Endothelial cell of umbilical vein (primary cell): ENCODE results near the gene ROPN1L. TPM values are rescaled to one million over a fixed set of nuclear protein-coding genes. Genes with fewer than 3 reads are reported as not detected.

ENCODE experiments used
- BruUV-seq: library from RNA; stranded (reverse); fragments of 400-500 nt; replicated peaks from 2 replicates; lab custom pipeline; 2021; lab: Mats Ljungman, UMichigan
- CTCF ChIA-PET: fragments of 300-600, 350-600 bp; sonication (Branson Sonifier 250); formaldehyde crosslinking; loops from one replicate; lab custom pipeline; 2021; ENCODE audit warnings: antibody characterized with exemption, inconsistent platforms; lab: Charles Lee
- POLR2A ChIA-PET: fragments of 300-600, 350-600 bp; sonication (Branson Sonifier 250); formaldehyde crosslinking; loops from one replicate; lab custom pipeline; 2021; ENCODE audit warnings: antibody characterized with exemption, inconsistent platforms; lab: Charles Lee
- DNase-seq: peaks from one replicate; pipeline ENCODE4 v3.0.0-alpha.2; 2011; ENCODE audit warnings: low read depth, low spot score
- FAIRE-seq: peaks from 2 replicates; lab custom pipeline; 2011; peaks lifted over from hg19 to GRCh38; lab: Jason Lieb, UNC
- H2AFZ ChIP-seq: 2 replicates; pipeline ENCODE4 v1.6.0; 2012; ENCODE audit warnings: low read depth, low read length, control low read depth, inconsistent platforms
- H3K27ac ChIP-seq: 2 replicates; pipeline ENCODE4 v1.5.1; 2011; ENCODE audit warnings: low read depth, mild to moderate bottlenecking, control low read depth, low read length, moderate library complexity; ENCODE audit not compliant: insufficient read depth
- H3K27me3 ChIP-seq, 2 experiments: 2 replicates each; pipeline versions ENCODE4 v1.6.0 to v1.6.1; 2011; ENCODE audit warnings: low read length in 2 of 2, mixed read lengths in 1 of 2; ENCODE audit not compliant: control insufficient read depth in 2 of 2, insufficient read depth in 2 of 2
- H3K36me3 ChIP-seq, 2 experiments: 2 replicates in 1 of 2; 3 replicates in 1 of 2; pipeline ENCODE4 v1.5.1; 2011; ENCODE audit warnings: low read length in 2 of 2, mild to moderate bottlenecking in 1 of 2, moderate library complexity in 1 of 2; ENCODE audit not compliant: control insufficient read depth in 2 of 2, insufficient read depth in 2 of 2; ENCODE audit errors: extremely low read depth in 1 of 2
- H3K4me1 ChIP-seq: 3 replicates; pipeline ENCODE4 v1.5.1; 2011; ENCODE audit warnings: mild to moderate bottlenecking, low read length; ENCODE audit not compliant: control insufficient read depth, insufficient read depth; ENCODE audit errors: extremely low read depth
- H3K4me2 ChIP-seq: 2 replicates; pipeline ENCODE4 v1.6.1; 2011; ENCODE audit warnings: low read length, control low read depth, mixed read lengths; ENCODE audit not compliant: insufficient read depth
- H3K4me3 ChIP-seq, 3 experiments: fragments of 200-600 bp in 1 of 3; sonication (generic), shearing (Covaris generic) in 1 of 3; replicated peaks in 1 of 3; 2 replicates each; pipeline ENCODE4 v1.5.1; 2011 to 2016; ENCODE audit warnings: control low read depth in 3 of 3, low read length in 3 of 3, mild to moderate bottlenecking in 2 of 3, inconsistent platforms in 1 of 3, low read depth in 1 of 3, moderate library complexity in 1 of 3; ENCODE audit not compliant: insufficient read depth in 1 of 3
- H3K79me2 ChIP-seq: 2 replicates; pipeline ENCODE4 v1.6.0; 2012; ENCODE audit warnings: low read length, inconsistent platforms; ENCODE audit not compliant: control insufficient read depth, insufficient read depth
- H3K9ac ChIP-seq: replicated peaks from 2 replicates; pipeline ENCODE3; 2011; ENCODE audit warnings: low read length, control low read depth; ENCODE audit not compliant: insufficient read depth; ENCODE audit errors: extremely low read depth
- H3K9me1 ChIP-seq: replicated peaks from 3 replicates; pipeline ENCODE4 v1.6.0; 2011; ENCODE audit warnings: mild to moderate bottlenecking, low read length; ENCODE audit not compliant: control insufficient read depth, insufficient read depth; ENCODE audit errors: extremely low read depth
- H3K9me3 ChIP-seq: replicated peaks from 2 replicates; pipeline ENCODE4 v1.5.1; 2012; ENCODE audit warnings: low read length, inconsistent platforms; ENCODE audit not compliant: control insufficient read depth, insufficient read depth
- H4K20me1 ChIP-seq: replicated peaks from 2 replicates; pipeline ENCODE3; 2011; ENCODE audit warnings: mild to moderate bottlenecking, low read length; ENCODE audit not compliant: control insufficient read depth, insufficient read depth; ENCODE audit errors: extremely low read depth
- CTCF ChIP-seq, 2 donors: IDR thresholded peaks; 1 replicate in 1 of 2; 2 replicates in 1 of 2; pipeline ENCODE4 v1.5.1; 2011; ENCODE audit warnings: low read length in 2 of 2, mild to moderate bottlenecking in 2 of 2, moderate library complexity in 2 of 2, control low read depth in 1 of 2, inconsistent platforms in 1 of 2, low read depth in 1 of 2; ENCODE audit not compliant: insufficient read depth in 1 of 2; ENCODE audit errors: extremely low read depth in 1 of 2
- EZH2 ChIP-seq: IDR thresholded peaks from 2 replicates; pipeline ENCODE4 v1.6.1; 2012; ENCODE audit warnings: borderline replicate concordance, low read depth, mild to moderate bottlenecking, moderate library complexity, low read length, inconsistent platforms; ENCODE audit not compliant: severe bottlenecking
- FOS ChIP-seq: IDR thresholded peaks from 2 replicates; pipeline ENCODE4 v1.6.1; 2011; ENCODE audit warnings: mild to moderate bottlenecking, low read length, moderate library complexity, borderline replicate concordance; ENCODE audit not compliant: insufficient read depth
- GATA2 ChIP-seq: IDR thresholded peaks from 2 replicates; pipeline ENCODE4 v1.7.0; 2011; ENCODE audit warnings: low read depth, mild to moderate bottlenecking, moderate library complexity, mixed read lengths, low read length; ENCODE audit not compliant: insufficient read length, insufficient read depth
- JUN ChIP-seq: IDR thresholded peaks from 2 replicates; pipeline ENCODE4 v1.6.1; 2011; ENCODE audit warnings: borderline replicate concordance, low read depth; ENCODE audit not compliant: insufficient read length, insufficient read depth
- MAX ChIP-seq: IDR thresholded peaks from 2 replicates; pipeline ENCODE4 v1.6.1; 2011; ENCODE audit not compliant: insufficient read depth, insufficient read length
- MYC ChIP-seq: IDR thresholded peaks from one replicate; pipeline ENCODE4 v1.6.1; 2011; ENCODE audit warnings: mild to moderate bottlenecking, low read depth, low read length
- POLR2A ChIP-seq: IDR thresholded peaks from 2 replicates; pipeline ENCODE4 v1.6.1; 2012; ENCODE audit warnings: low read depth, mild to moderate bottlenecking, control low read depth, low read length
- POLR2AphosphoS5 ChIP-seq: IDR thresholded peaks from 2 replicates; pipeline ENCODE4 v1.6.1; 2012; ENCODE audit warnings: low read depth, mild to moderate bottlenecking, control low read depth, low read length, moderate library complexity; ENCODE audit not compliant: insufficient read depth
- dilution Hi-C: fragments of 300-500 bp; cut with MboI; formaldehyde crosslinking; loops from one replicate; pipeline ENCODE4 v1.15.0; 2019; ENCODE audit warnings: low sequenced_read_pairs; ENCODE audit not compliant: extremely low pct_ligation_motif_present
- intact Hi-C: fragments of 100-400 bp; cut with micrococcal nuclease; formaldehyde crosslinking; loops from one replicate; pipeline ENCODE4 v1.10.0; 2022
- polyA plus RNA-seq, 4 experiments: library from polyadenylated mRNA; depleted of rRNA in 3 of 4; stranded (reverse) in 3 of 4; unstranded in 1 of 4; fragments of >200 nt; gene quantifications; 2 replicates each; pipeline versions ENCODE4 v1.2.1 to v1.2.3, GENCODE V29; 2011 to 2012; ENCODE audit warnings: missing spikeins in 1 of 4
- total RNA-seq: library from RNA; stranded (reverse); gene quantifications from 2 replicates; pipeline ENCODE4 v1.2.3, GENCODE V29; 2021

Gene ROPN1L
- total and polyA plus RNA-seq, 2 donors (not counting 3 experiments of a cell fraction or from before 2014, with no cell fraction given), result 0.30 to 0.60 TPM

DNA sequence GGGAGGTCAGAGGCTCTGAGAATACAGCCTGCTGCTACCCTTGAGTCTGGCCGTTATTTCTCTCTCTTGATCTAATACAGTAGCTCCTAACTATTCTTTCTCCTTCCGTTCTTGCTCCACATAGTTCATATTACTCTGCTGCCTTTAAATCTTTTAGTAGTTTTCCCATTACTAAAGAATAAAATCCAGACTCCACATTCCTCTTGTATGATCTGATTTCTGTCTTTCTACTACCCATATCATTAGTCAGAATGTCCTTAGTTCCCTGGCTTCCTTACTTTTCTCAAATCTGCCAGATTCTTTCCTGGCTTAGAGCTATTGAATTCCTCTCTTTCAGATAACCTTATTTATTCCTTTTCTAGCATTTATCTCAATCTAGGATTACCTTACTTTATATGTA, 48.2 kb upstream of the ROPN1L start:
- H2AFZ ChIP-seq, result no peak overlapping the region
- DNase-seq (no peak), FAIRE-seq (no peak)
- H3K27ac ChIP-seq, result no peak overlapping the region
- POLR2A ChIA-PET, result no interaction called here
- H3K9me1 ChIP-seq, result no peaks in the 10 kb centered on the region
- intact Hi-C loops, result no loop called here
- H3K79me2 ChIP-seq, result no peaks in the 10 kb centered on the region
- H3K9me3 ChIP-seq, result no peaks in the 10 kb centered on the region
- TF ChIP-seq CTCF (IDR thresholded peaks at IDR 0.05; ENCODE audit: extremely low read depth in 1 of 2, insufficient read depth in 1 of 2, low read depth in 1 of 2, low read length in 2 of 2) (no peak), POLR2A (no peak), MYC (no peak), FOS (no peak), MAX (no peak), GATA2 (no peak), POLR2AphosphoS5 (no peak), JUN (no peak), EZH2 (no peak)
- no peaks in the 10 kb centered on the region for H3K27me3 ChIP-seq
- H3K4me1 ChIP-seq, result no peaks in the 10 kb centered on the region
- BruUV-seq, result no TSS peak
- no peak overlapping the region for H3K4me3 ChIP-seq
- dilution Hi-C loops, result no loop called here
- H4K20me1 ChIP-seq, result no peaks in the 10 kb centered on the region
- no peak overlapping the region for H3K9ac ChIP-seq
- CTCF ChIA-PET, result interaction anchor here (0.6 to 1.4 kb wide), 4 partner anchors 21 to 171 kb away, joined by 3 to 5 read pairs (median 4); no protein-coding TSS in a partner anchor
- no peak overlapping the region for H3K4me2 ChIP-seq
- peaks cover 22% of the 10 kb centered on the region in 2 experiments for H3K36me3 ChIP-seq
